ENCODE results near the gene ID2. TPM values are rescaled to one million over a fixed set of nuclear protein-coding genes. Genes with fewer than 3 reads are reported as not detected.

ID2 gene
- total RNA-seq, 1 experiment from 2014 or later, result 112 TPM

- Histone ChIP-seq H3K79me2 (ENCODE audit: insufficient read depth, low read length) (no peaks in the 10 kb centered on the region), H3K27ac (ENCODE audit: low read depth, low read length) (peak overlapping the region; percentile 73), H3K4me2 (ENCODE audit: low read length) (peak overlapping the region; percentile 81), H4K20me1 (ENCODE audit: insufficient read depth) (no peaks in the 10 kb centered on the region), H3K4me3 (replicated peaks in 1 of 2; ENCODE audit: low read depth in 1 of 2, low read length in 2 of 2) (no peak overlapping the region), H3K4me1 (ENCODE audit: control insufficient read depth in 1 of 2, insufficient read depth in 2 of 2, low read length in 2 of 2) (peaks cover 80 to 95% of the 10 kb centered on the region in 2 experiments), H3K36me3 (ENCODE audit: control insufficient read depth in 1 of 2, insufficient read depth in 2 of 2, low read length in 2 of 2) (no peaks in the 10 kb centered on the region), H3K9ac (ENCODE audit: low read length) (0 out of 2 replicates have a peak overlapping the region, but pooled peaks have one; percentile 61), H3K27me3 (ENCODE audit: insufficient read depth, low read length) (no peaks in the 10 kb centered on the region), H3K9me3 (ENCODE audit: control insufficient read depth in 1 of 2, insufficient read depth in 1 of 2, low read depth in 1 of 2, low read length in 2 of 2) (no peaks in the 10 kb centered on the region), H3K9me2 (ENCODE audit: insufficient read depth) (no peaks in the 10 kb centered on the region), H2AFZ (ENCODE audit: low read depth, low read length, poor library complexity, severe bottlenecking) (no peak overlapping the region)
- no TSS peak for BruUV-seq (replicated peaks)
- POLR2A ChIA-PET, result interaction anchor here (1.2 to 3.8 kb wide), 2 partner anchors 49 to 52 kb away, joined by 3 to 26 read pairs; partner anchors contain the start of gene ID2
- RAD21 ChIA-PET (ENCODE audit: low non-redundant PET in 1 of 2, low total read pairs in 2 of 2, uncharacterized antibody in 2 of 2, unreplicated experiment in 2 of 2), result no interaction called here
- TF ChIP-seq ATF3 (IDR thresholded peaks at IDR 0.05), result no peak
- TF ChIP-seq EGR1 (IDR thresholded peaks at IDR 0.05; ENCODE audit: low read depth), result no peak
- no peak for TF ChIP-seq POLR2A (IDR thresholded peaks at IDR 0.05; ENCODE audit: borderline replicate concordance, extremely low read depth, insufficient read depth, insufficient read length)
- no peak for TF ChIP-seq CTCF (IDR thresholded peaks at IDR 0.05 in 2 of 3, conservative IDR thresholded peaks at IDR 0.05 in 1 of 3; ENCODE audit: borderline replicate concordance in 1 of 3, insufficient read depth in 1 of 3, low read depth in 2 of 3, low read length in 2 of 3)
- TF ChIP-seq EZH2 (IDR thresholded peaks at IDR 0.05), result no peak
- TF ChIP-seq ZFX (IDR thresholded peaks at IDR 0.05), result no peak
- TF ChIP-seq EZH2phosphoT487 (IDR thresholded peaks at IDR 0.05; ENCODE audit: borderline replicate concordance), result no peak
- no peak for TF ChIP-seq YY1 (IDR thresholded peaks at IDR 0.05; ENCODE audit: extremely low read depth, insufficient replicate concordance, low read depth, low read length)
- TF ChIP-seq MAX (IDR thresholded peaks at IDR 0.05), result no peak
- TF ChIP-seq ZBTB33 (IDR thresholded peaks at IDR 0.05; ENCODE audit: extremely low read depth, insufficient replicate concordance, low read length), result no peak
- TF ChIP-seq RAD21 (IDR thresholded peaks at IDR 0.05; ENCODE audit: low read depth), result no peak
- no peak for TF ChIP-seq TCF7L2 (IDR thresholded peaks at IDR 0.05; ENCODE audit: borderline replicate concordance, extremely low read depth, insufficient read depth, insufficient read length)
- no peak for TF ChIP-seq SP1 (IDR thresholded peaks at IDR 0.05; ENCODE audit: low read depth)
- TF ChIP-seq FOSL1 (IDR thresholded peaks at IDR 0.05; ENCODE audit: low read depth), result no peak
- TF ChIP-seq ELF1 (IDR thresholded peaks at IDR 0.05; ENCODE audit: borderline replicate concordance, low read depth), result no peak
- no peak for TF ChIP-seq ZNF274 (IDR thresholded peaks at IDR 0.05; ENCODE audit: low read depth, low read length)
- TF ChIP-seq CEBPB (IDR thresholded peaks at IDR 0.05; ENCODE audit: low read depth), result no peak
- TF ChIP-seq CBX3 (IDR thresholded peaks at IDR 0.05; ENCODE audit: low read depth), result no peak
- TF ChIP-seq POLR2AphosphoS5 (IDR thresholded peaks at IDR 0.05; ENCODE audit: low read depth, low read length), result no peak
- no peak for TF ChIP-seq SIN3A (IDR thresholded peaks at IDR 0.05; ENCODE audit: low read depth)
- intact Hi-C loops (cut with micrococcal nuclease), result no loop called here
- DNase-seq (ENCODE audit: low read depth, low spot score), result no peak
- CTCF ChIA-PET, result no interaction called here
- ATAC-seq, result no peak
Observed at GRCh38 chr2:8632755-8633154, 49.1 kb upstream of the ID2 start.
